Endodermal cell (in vitro differentiated cells): Measurements from ENCODE around the gene EGFR. TPM values are rescaled to one million over a fixed set of nuclear protein-coding genes. Genes with fewer than 3 reads are reported as not detected.

Source experiments
- DNase-seq: peaks from one replicate; pipeline ENCODE4 v3.0.0-alpha.2; 2017
- H3K27ac ChIP-seq: 2 replicates; pipeline ENCODE4 v1.5.1; 2013; ENCODE audit warnings: mild to moderate bottlenecking, low read depth, low read length, moderate library complexity
- H3K27me3 ChIP-seq: 2 replicates; pipeline ENCODE4 v1.6.1; 2013; ENCODE audit warnings: mild to moderate bottlenecking, low read length, moderate library complexity; ENCODE audit not compliant: insufficient read depth, control insufficient read depth, poor library complexity, severe bottlenecking
- H3K36me3 ChIP-seq: 2 replicates; pipeline ENCODE4 v1.7.0; 2013; ENCODE audit warnings: mild to moderate bottlenecking, low read length, moderate library complexity; ENCODE audit not compliant: control insufficient read depth, insufficient read depth
- H3K4me1 ChIP-seq: one replicate; pipeline ENCODE4 v1.7.0; 2013; ENCODE audit warnings: low read length; ENCODE audit not compliant: control insufficient read depth, insufficient read depth
- H3K4me3 ChIP-seq: 2 replicates; pipeline ENCODE4 v1.5.1; 2013; ENCODE audit warnings: mild to moderate bottlenecking, low read length, moderate library complexity
- H3K9ac ChIP-seq: 2 replicates; pipeline ENCODE4 v1.6.1; 2013; ENCODE audit warnings: mild to moderate bottlenecking, low read length, moderate library complexity; ENCODE audit not compliant: poor library complexity, severe bottlenecking; ENCODE audit errors: extremely low read depth
- H3K9me3 ChIP-seq: 2 replicates; pipeline ENCODE4 v1.6.1; 2013; ENCODE audit warnings: mild to moderate bottlenecking, low read length, moderate library complexity; ENCODE audit not compliant: control insufficient read depth
- H3K27ac Mint-ChIP-seq: 2 replicates; pipeline ENCODE4 v1.8.0; 2020; ENCODE audit warnings: mixed read lengths
- H3K27me3 Mint-ChIP-seq: 2 replicates; pipeline ENCODE4 v1.8.0; 2021; ENCODE audit warnings: mild to moderate bottlenecking, mixed read lengths; ENCODE audit not compliant: insufficient read depth
- H3K36me3 Mint-ChIP-seq: 2 replicates; pipeline ENCODE4 v1.8.0; 2020; ENCODE audit warnings: low read depth, mixed read lengths
- H3K4me1 Mint-ChIP-seq: 2 replicates; pipeline ENCODE4 v1.8.0; 2020; ENCODE audit warnings: mixed read lengths
- H3K4me3 Mint-ChIP-seq: 2 replicates; pipeline ENCODE4 v1.8.0; 2020; ENCODE audit warnings: mild to moderate bottlenecking, moderate library complexity, mixed read lengths
- H3K9me3 Mint-ChIP-seq: 2 replicates; pipeline ENCODE4 v1.8.0; 2020; ENCODE audit warnings: mild to moderate bottlenecking, mixed read lengths
- WGBS, 2 experiments: methylation state at CpG; one replicate each; pipeline versions ENCODE4 v1.1.5 to v1.1.7; 2013; ENCODE audit warnings: missing lambda C conversion rate in 2 of 2, mixed read lengths in 1 of 2; ENCODE audit not compliant: insufficient coverage in 1 of 2, insufficient read length in 1 of 2; 5-methylcytosine and 5-hydroxymethylcytosine counted together
- total RNA-seq, 2 donors: library from RNA; stranded (reverse); fragmentation: NEBNext Ultra II Directional in 1 of 2; extraction: Animal tissue kit (Norgen Biotek cat#: 25700) in 1 of 2; gene quantifications; 2 replicates in 1 of 2; 3 replicates in 1 of 2; pipeline ENCODE4 v1.2.1, GENCODE V29; 2021
- TF ChIP-seq, protein P1 (sequence below): fragments of 200-600 bp; sonication (generic); conservative IDR thresholded peaks from 2 replicates; pipeline ENCODE4 v1.5.0; 2021; ENCODE audit warnings: antibody characterized with exemption, mild to moderate bottlenecking

The EGFR gene
- total RNA-seq, 2 donors from 2014 or later: 5.0 to 5.8 TPM

DNA sequence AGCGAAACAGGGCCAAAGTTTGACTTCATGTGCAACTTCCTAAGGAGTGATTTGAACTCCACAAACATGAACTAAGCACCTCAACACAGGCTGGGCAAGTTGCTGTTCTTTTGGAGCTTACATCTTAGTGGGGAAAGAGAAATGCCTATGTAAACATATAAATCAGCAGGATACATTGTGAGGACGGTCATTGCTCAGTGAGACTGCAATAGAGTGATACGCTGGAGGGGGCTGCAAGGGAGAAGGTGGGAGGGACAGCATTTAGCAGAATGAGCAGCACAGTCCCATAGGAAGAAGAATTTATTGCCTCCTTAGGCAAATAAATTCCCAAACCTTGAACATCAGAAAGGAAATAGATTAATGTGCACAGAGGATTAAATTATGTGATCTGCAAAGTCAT, 90.0 kb downstream of the EGFR start:
- Mint-ChIP-seq H3K27me3 (no peaks in the 10 kb centered on the region), H3K4me1 (peaks cover 8% of the 10 kb centered on the region), H3K4me3 (no peak overlapping the region), H3K36me3 (no peaks in the 10 kb centered on the region), H3K27ac (no peak overlapping the region), H3K9me3 (no peaks in the 10 kb centered on the region)
- Histone ChIP-seq H3K9me3 (no peaks in the 10 kb centered on the region), H3K4me3 (no peak overlapping the region), H3K27ac (no peak overlapping the region), H3K27me3 (no peaks in the 10 kb centered on the region), H3K9ac (no peak overlapping the region), H3K4me1 (no peaks in the 10 kb centered on the region), H3K36me3 (no peaks in the 10 kb centered on the region)
- peak; percentile 29 for DNase-seq
- WGBS, 2 experiments: 89 to 91% methylated on average over 3 of the region's 3 CpGs
- TF ChIP-seq, protein P1, sequence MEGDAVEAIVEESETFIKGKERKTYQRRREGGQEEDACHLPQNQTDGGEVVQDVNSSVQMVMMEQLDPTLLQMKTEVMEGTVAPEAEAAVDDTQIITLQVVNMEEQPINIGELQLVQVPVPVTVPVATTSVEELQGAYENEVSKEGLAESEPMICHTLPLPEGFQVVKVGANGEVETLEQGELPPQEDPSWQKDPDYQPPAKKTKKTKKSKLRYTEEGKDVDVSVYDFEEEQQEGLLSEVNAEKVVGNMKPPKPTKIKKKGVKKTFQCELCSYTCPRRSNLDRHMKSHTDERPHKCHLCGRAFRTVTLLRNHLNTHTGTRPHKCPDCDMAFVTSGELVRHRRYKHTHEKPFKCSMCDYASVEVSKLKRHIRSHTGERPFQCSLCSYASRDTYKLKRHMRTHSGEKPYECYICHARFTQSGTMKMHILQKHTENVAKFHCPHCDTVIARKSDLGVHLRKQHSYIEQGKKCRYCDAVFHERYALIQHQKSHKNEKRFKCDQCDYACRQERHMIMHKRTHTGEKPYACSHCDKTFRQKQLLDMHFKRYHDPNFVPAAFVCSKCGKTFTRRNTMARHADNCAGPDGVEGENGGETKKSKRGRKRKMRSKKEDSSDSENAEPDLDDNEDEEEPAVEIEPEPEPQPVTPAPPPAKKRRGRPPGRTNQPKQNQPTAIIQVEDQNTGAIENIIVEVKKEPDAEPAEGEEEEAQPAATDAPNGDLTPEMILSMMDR: no peak

DNA sequence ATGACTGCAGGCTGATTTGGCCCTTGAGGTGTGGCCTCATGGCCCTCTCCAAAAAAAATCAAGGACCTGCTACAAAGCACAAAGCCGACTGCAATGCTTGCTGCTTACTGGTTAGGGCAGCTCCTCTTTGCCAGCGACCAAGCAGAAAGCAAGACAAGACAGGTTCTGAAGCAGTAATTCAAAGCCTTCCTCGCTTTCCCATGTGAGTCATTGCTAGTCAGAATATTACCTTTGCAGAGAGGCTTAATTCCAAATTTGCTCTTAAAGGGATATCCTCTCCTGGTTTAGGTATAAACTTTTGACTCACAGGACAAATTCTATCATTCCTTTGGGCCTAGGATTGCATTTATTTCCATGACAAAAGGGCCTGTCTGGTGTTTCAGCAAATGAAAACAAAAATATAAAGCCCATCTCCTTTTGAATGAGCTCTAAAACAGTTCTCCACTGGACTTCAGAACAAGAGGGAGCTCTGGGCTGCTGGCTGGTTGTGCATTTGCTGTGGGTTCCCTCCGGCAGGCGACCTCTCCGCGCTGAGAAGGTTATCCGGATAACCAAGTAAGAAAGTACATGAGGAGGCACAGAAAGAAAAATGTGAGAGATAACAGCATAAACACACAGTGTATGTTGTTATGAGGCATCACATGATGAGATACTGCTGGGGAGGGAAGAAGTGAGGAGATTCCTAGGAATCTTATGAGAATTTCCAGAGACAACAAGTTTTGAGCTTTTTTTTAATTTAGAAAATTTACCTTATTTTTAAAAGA, 90.8 kb downstream of the EGFR start:
- H3K27me3 ChIP-seq: no peaks in the 10 kb centered on the region
- H3K4me1 Mint-ChIP-seq: peaks cover 8% of the 10 kb centered on the region
- TF ChIP-seq, protein P1: no peak
- no peaks in the 10 kb centered on the region for H3K9me3 ChIP-seq
- no peak overlapping the region for H3K9ac ChIP-seq
- no peaks in the 10 kb centered on the region for H3K36me3 Mint-ChIP-seq
- no peaks in the 10 kb centered on the region for H3K27me3 Mint-ChIP-seq
- no peak overlapping the region for H3K4me3 ChIP-seq
- WGBS, 2 experiments: 68 to 75% methylated on average over 3 to 8 of the region's 8 CpGs
- H3K36me3 ChIP-seq: no peaks in the 10 kb centered on the region
- no peaks in the 10 kb centered on the region for H3K4me1 ChIP-seq
- no peak overlapping the region for H3K27ac Mint-ChIP-seq
- no peak for DNase-seq
- H3K9me3 Mint-ChIP-seq: no peaks in the 10 kb centered on the region
- H3K4me3 Mint-ChIP-seq: no peak overlapping the region
- no peak overlapping the region for H3K27ac ChIP-seq

DNA sequence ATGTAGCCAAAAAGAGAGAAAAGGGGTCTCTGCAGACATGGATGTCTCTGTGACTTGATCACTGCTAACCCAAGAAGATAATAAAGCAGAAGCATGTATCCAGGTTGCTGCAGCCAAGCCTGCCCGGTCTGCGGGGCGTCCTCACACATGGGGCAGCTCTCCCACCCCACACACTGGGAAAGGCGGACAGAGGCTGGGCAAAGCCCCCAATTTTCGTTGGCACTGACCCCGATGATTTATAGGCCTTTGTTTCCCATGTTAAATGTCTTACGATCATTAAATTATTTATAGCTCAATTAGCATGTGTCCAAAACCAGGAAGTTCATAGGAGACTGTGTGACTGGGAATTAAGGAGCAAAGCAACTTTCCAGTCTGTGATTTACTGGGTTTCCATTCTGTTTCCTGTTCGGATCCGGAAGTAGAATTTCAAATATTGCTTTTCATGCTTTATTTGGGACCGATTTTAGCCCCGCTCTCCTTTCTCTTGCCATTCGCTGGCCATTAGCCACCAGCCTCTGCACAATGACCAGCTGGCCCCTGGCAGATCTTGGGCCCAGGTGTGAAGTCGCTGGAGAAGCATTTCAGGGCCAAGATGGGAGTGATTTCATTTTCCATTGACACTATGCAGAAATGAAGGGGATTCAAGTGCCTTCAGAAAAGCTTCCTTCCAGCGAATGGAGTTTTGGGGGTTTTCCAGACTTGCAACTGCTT, 91.6 kb downstream of the EGFR start:
- Histone ChIP-seq H3K27me3 (no peaks in the 10 kb centered on the region), H3K9ac (no peak overlapping the region), H3K27ac (no peak overlapping the region), H3K4me3 (no peak overlapping the region), H3K36me3 (no peaks in the 10 kb centered on the region), H3K4me1 (no peaks in the 10 kb centered on the region), H3K9me3 (no peaks in the 10 kb centered on the region)
- 90 to 100% methylated on average over 2 to 14 of the region's 14 CpGs for WGBS, 2 experiments
- no peak overlapping the region for H3K27ac Mint-ChIP-seq
- no peak overlapping the region for H3K4me3 Mint-ChIP-seq
- no peaks in the 10 kb centered on the region for H3K27me3 Mint-ChIP-seq
- H3K9me3 Mint-ChIP-seq: no peaks in the 10 kb centered on the region
- H3K36me3 Mint-ChIP-seq: no peaks in the 10 kb centered on the region
- TF ChIP-seq, protein P1: no peak
- no peak for DNase-seq
- H3K4me1 Mint-ChIP-seq: peaks cover 8% of the 10 kb centered on the region
